ENCODE measurements around the gene STAG1.

Gene STAG1

GRCh38 chr3:136503056-136503455 is 249.1 kb downstream of the STAG1 start:
- Histone ChIP-seq H3K4me3 (replicated peaks; ENCODE audit: low read depth, low read length) (no peak overlapping the region), H3K36me3 (ENCODE audit: control insufficient read depth, insufficient read depth, low read length) (no peaks in the 10 kb centered on the region; the same call in 1 of the 2 replicates), H3K27me3 (replicated peaks; ENCODE audit: control insufficient read depth, insufficient read depth, low read length) (no peaks in the 10 kb centered on the region)
- no peak for TF ChIP-seq CTCF (IDR thresholded peaks at IDR 0.05; ENCODE audit: insufficient read depth, low read length, poor library complexity, severe bottlenecking)
- no peak for DNase-seq (ENCODE audit: extremely low read depth, insufficient read length)

GRCh38 chr3:136498919-136499447 is 253.2 kb downstream of the STAG1 start:
- no peak for TF ChIP-seq CTCF (IDR thresholded peaks at IDR 0.05; ENCODE audit: insufficient read depth, low read length, poor library complexity, severe bottlenecking)
- DNase-seq (ENCODE audit: extremely low read depth, insufficient read length): no peak
- H3K27me3 ChIP-seq (replicated peaks; ENCODE audit: control insufficient read depth, insufficient read depth, low read length): no peaks in the 10 kb centered on the region
- H3K4me3 ChIP-seq (replicated peaks; ENCODE audit: low read depth, low read length): no peak overlapping the region
- no peaks in the 10 kb centered on the region; the same call in 1 of the 2 replicates for H3K36me3 ChIP-seq (ENCODE audit: control insufficient read depth, insufficient read depth, low read length)

DNA sequence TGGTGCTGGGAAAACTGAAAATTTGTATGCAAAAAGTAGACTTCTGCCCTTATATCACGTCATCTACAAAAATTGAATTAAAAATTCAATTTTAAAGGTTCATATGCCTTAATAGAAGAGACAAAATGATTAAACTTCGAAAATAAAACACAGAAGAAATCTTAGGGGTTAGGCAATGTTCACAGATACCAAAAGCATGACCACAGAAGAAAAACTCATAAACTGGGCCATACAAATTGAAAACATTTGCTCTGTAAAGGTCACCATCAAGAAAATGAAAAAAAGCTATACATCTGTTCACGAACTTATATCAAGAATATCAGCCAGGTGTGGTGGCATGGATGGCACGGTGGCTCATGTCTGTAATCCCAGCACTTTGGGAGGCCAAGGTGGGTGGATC is 257.0 kb downstream of the STAG1 start:
- Histone ChIP-seq H3K4me3 (replicated peaks; ENCODE audit: low read depth, low read length) (no peak overlapping the region), H3K36me3 (ENCODE audit: control insufficient read depth, insufficient read depth, low read length) (no peaks in the 10 kb centered on the region; the same call in none of the 2 replicates), H3K27me3 (replicated peaks; ENCODE audit: control insufficient read depth, insufficient read depth, low read length) (no peaks in the 10 kb centered on the region)
- no peak for DNase-seq (ENCODE audit: extremely low read depth, insufficient read length)
- no peak for TF ChIP-seq CTCF (IDR thresholded peaks at IDR 0.05; ENCODE audit: insufficient read depth, low read length, poor library complexity, severe bottlenecking)

DNA sequence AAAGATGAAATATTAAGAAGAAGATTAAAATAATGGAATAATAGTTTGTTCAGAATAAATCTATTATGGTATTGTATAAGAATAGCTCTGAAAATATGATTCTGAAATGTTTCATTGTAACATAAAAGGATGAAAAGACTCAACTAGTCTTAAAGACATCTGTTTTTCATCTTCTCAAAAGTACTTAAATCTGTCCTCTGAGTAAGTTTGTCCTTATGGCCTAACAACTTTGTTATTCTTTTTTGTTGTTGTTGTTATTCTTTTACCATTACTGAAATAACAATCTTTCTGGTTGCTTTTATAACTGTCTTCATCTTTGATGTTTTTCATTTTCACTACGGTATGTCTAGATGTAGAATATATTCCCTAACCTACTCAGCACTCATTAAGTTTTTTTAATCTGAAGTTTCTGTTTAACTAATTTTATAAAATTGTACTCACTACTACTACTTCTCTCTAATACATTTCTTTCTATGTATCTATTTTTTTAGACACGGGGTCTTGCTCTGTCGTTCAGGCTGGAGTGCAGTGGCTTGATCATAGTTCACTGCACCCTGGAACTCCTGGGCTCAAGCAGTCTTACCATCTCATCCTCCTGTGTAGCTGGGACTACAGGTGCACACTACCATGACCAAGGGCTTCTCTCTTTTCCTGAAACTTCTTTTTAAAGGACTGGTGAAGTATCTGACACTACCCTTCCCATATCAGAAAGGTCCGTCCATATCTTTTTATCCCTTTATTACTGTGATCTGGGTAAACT is 261.4 kb downstream of the STAG1 start:
- no peak overlapping the region for H3K4me3 ChIP-seq (replicated peaks; ENCODE audit: low read depth, low read length)
- H3K27me3 ChIP-seq (replicated peaks; ENCODE audit: control insufficient read depth, insufficient read depth, low read length): no peaks in the 10 kb centered on the region
- no peak for TF ChIP-seq CTCF (IDR thresholded peaks at IDR 0.05; ENCODE audit: insufficient read depth, low read length, poor library complexity, severe bottlenecking)
- no peaks in the 10 kb centered on the region; the same call in 1 of the 2 replicates for H3K36me3 ChIP-seq (ENCODE audit: control insufficient read depth, insufficient read depth, low read length)
- DNase-seq (ENCODE audit: extremely low read depth, insufficient read length): no peak

DNA sequence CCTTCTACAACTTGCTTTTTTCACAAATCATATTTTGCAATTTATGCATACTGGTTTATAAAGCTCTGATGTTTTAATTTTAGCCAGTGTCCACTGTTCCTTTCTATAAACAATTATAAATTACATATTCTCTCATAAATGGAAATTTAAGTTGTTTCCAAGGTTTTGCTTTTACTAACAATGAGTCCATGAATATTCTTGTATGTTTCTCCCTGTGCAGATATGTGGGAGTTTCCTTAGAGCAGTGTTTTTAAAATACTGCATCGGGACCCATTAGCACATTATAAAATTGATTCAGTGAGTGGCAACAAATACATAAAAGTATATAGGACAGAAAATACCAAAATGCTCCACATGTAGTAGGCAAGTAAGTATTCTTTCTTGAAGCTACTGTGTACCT is 266.4 kb downstream of the STAG1 start:
- no peak for TF ChIP-seq CTCF (IDR thresholded peaks at IDR 0.05; ENCODE audit: insufficient read depth, low read length, poor library complexity, severe bottlenecking)
- Histone ChIP-seq H3K27me3 (replicated peaks; ENCODE audit: control insufficient read depth, insufficient read depth, low read length) (no peaks in the 10 kb centered on the region), H3K36me3 (ENCODE audit: control insufficient read depth, insufficient read depth, low read length) (no peaks in the 10 kb centered on the region), H3K4me3 (replicated peaks; ENCODE audit: low read depth, low read length) (no peak overlapping the region)
- no peak for DNase-seq (ENCODE audit: extremely low read depth, insufficient read length)

Data from GM06990 (cell line).